GM10847 (cell line): Measurements from ENCODE around the gene HIVEP1.

Source experiments
- POLR2A ChIP-seq: IDR thresholded peaks from 2 replicates; pipeline ENCODE4 v1.6.1; 2011; ENCODE audit not compliant: insufficient read length; ENCODE audit errors: extremely low read depth

HIVEP1 gene

DNA sequence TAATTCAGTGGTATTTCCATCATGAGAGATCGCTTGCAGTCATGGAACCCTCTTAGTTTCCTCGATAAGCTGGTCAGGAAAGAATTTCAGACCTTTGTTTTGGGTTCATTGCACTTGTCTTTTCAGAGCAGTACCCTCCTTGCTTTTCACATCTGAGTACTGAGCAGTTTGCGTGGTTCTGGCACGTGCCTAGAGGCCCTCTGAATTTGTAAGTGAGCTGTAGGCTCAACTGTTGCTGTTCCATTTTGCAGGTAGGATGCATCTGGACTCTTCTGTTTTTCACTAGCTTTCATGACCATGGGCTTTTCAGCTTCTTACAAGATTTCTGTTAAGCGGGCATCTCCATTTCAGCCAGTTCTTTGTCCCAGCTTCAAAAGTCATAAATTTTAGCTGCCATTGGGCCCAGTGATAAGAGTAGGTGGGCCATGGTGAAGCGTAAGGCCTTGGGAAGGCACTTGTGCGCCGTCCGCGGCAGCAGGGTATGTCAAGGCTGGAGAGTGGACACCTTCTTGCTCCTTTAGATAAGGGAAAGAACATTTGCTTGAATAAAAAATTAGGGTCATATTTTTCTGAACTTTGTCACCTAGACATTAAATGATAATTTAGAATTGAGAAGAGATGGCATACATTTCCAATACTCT lies 35.8 kb downstream of the HIVEP1 start:
- no peak for TF ChIP-seq POLR2A

DNA sequence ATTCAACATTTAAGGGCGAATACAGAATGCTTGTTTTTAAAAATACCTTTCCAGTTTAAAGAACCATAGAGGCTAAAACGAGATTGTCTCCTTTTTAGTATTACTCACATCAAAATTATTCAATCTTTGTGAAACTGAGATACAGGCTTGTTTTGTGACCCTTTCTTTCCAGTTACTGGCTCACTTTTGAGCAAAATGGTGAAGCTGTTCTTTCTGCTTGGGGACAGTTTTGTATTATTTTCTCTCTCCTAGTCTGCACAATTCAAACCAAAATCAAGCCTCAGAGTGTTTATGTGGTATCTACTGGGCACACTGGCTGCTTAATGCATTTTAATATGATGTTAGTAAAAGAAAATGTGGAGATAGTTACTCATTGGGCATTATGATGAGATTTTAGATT lies 36.5 kb downstream of the HIVEP1 start:
- no peak for TF ChIP-seq POLR2A

DNA sequence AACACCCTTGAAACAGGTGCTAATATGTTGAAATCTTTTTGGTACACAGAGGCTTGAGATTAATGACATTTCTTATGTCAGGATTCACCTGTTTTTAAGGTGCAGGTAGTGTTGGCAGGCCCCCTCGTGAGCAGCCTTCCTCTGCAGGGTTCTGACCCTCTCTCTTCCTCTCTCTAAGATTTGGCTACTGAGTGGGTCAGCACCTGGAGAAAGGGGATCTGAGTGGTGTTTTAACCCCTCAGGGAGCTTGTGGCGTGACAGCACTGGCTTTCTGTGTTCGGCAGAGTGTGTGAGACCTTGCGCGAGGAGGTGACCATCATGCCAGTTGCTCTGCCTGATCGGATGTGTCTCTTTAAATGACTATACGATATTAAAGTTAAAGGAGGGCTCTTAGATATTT lies 37.1 kb downstream of the HIVEP1 start:
- no peak for TF ChIP-seq POLR2A

DNA sequence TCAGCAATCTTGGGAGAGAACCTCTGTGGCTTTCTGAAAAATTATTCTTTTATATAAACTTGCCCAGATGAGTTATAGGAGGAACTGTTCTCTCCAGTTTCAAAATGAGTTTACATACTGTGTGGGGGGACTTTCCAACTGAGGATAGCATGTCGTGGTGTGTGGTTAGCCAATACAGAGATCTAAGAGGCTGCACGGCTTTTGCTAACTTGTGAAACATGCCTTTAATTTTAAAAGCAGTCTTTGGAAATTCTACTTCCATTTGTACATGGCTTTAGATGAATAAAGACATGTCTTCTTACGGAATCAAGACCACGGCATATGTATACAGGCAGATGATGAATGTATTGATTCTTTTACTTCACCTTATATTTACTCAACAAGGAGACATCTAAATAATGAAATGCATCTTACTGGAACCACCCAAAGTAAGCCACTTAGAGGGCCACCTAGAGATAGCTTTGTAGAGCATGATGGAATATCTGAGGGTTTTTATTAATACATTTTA lies 39.8 kb downstream of the HIVEP1 start:
- TF ChIP-seq POLR2A = no peak

DNA sequence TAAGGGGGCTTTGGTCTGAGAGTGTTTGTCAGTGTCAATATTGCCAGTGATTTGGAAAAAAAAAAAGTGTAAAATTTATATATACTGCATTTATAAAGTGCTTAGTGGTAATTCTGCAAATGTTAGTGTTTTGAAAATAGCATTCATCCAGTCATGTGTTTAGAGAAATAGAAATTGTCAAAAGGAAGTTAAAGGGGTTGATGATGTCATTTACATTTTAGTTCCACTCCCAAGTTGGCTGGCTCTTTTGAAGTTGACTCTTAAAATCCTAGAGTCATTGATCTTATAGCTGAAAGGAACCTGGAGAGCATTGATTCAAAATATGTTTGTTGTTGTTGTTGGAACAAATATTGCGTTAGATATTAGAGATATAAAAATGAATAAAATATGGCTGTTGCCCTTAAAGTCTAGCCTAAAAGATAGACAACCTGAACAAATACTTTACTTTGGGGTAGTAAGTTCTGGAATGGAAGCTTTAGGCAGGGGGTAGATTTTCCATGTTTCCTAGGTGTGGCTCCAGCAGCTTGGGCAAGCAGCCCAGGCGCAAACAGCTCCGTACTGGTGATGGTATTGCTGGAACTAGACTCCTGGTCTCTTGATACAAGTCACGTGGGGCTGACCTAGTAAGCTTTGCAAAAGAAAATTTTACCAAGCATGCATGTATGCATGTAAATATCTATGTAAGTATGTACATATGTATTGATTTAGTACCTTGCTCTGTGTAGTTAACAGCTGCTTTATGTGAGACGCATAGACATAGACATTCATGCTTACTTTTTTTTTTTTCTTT lies 46.3 kb downstream of the HIVEP1 start:
- TF ChIP-seq POLR2A = no peak

DNA sequence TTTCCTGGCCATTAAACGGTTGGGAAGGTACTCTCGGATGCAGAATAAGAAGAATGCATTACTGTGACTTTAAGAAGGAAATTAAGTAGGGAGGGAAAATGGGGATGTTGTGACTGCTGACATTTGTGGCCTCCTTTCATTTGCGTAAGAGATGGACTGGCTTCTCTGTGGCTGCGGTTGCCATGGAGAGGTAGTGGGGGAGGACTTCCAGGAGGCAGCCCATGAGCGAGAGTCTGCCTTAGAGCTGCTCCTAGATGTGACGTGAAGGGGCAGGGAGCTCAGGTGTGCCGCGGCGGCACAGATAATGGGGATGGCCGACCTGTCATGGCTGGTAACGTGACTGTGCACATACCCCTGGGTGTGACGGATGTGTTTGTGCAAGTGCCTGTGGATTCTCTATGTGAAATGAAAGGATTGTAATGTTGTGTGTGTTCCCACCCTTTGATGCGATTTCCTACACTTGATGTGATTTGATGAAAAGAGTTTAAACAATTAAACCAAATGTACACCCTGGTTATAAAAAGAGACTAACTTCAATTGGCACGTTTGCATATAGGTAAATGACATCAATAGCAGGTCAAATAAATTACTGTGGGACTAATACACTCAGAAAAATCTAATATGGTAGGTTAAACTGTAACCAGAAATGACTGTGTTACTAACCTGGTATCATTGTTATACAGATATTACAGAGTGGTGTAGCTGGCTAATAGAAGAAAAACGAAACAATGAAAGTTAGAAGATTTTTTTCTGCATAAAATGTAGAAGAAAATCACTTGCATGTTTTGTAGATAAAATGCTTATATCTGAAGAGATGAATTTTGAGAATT lies 48.9 kb downstream of the HIVEP1 start:
- TF ChIP-seq POLR2A = no peak

DNA sequence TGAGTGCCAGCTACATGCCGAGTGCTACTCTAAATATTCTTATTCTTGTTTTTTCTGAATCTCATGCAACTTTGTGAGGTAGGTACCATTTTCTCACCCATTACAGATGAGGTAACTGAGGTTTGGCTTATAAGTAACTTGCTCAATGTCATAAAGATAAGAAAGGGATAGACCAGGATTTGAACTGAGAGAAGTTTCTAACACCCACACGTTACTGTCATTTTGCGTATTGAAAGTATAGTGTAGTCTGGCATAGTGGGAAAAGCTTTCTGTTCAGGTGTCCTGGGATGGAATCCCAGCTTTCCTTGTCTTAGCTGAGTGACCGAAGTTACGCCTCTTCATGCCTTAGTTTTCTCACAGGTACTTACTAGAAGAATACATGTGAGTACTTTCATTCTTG lies 50.5 kb downstream of the HIVEP1 start:
- no peak for TF ChIP-seq POLR2A

DNA sequence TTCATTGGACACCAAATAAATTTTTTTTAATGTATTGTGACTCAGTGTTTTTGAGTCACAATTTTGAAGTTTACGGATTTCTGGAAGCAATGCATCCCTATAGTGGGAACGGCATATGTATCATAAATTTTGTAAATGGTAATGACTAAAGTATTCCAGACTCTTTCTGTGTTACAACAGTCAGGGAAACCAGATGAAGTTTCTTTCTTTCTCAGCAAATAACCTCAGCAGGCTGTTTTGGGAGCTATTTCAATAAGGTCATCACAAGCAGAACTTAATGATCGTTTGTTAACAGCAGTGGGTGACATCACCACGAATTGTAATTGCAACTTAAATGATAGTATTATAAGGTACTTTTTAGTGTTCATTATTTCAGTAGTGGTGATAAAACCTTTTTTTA lies 52.0 kb downstream of the HIVEP1 start:
- TF ChIP-seq POLR2A = no peak

DNA sequence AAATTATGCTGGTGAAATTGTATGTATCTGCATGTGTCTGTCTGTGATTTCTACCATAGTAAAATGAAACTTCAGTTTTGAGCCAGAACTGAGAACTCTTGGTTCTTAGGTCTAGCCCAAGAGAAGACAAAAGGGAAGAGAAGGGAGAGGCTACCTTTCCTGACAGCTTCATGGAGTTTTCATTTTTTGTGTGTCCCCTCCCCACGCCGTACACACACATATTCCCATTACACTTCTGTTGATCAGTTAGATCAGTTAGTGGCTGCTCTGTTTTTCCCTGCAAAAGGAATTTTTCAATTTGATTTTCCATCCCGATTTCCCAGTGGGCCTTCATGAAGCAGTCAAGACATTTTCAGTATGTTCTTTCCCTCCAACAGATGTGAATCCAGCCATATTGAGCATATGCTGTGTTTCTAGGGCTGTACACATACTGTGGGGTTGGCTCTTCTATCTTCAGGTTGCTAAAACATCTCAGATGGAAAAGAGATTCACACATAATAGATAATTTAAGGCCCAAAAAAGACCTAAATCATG lies 52.5 kb downstream of the HIVEP1 start:
- TF ChIP-seq POLR2A = no peak

DNA sequence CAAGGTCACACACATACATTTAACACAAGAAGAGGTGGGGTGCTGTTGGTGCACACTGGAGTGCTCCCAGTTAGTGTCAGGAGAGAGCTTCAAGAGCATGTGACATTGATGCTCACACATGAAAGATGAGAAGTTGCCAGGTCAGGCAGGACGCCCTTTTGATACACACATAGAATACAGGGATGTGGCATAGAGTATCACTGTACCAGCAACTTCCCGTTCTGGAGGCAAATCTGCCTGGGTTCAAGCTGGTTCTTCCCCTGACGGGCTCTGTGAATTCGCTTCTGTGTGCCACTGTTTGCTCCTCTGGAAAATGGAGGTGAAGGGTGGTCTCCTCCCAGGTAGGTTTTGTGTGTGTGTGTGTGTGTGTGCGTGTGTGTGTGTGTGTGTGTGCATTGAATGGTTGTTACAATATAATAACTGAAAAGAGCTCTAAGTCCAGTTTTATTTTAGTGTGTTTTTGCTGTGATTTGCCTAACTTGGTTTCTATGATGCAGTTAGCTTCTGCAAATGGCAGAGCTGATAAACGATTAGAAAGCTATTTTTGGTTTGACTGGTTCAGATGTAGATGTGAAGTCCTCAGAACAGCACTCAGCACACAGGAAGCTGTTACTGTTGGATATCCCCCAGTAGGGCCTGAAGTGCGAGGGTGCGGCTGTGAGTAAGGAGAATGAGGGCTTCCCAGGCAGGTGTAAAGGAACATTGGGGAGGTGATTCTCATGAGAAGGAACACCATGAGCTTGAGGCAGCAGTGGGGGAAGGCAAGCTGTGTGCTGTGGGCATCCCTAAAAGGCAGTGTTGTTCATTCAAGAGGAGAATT lies 53.4 kb downstream of the HIVEP1 start:
- TF ChIP-seq POLR2A = no peak

DNA sequence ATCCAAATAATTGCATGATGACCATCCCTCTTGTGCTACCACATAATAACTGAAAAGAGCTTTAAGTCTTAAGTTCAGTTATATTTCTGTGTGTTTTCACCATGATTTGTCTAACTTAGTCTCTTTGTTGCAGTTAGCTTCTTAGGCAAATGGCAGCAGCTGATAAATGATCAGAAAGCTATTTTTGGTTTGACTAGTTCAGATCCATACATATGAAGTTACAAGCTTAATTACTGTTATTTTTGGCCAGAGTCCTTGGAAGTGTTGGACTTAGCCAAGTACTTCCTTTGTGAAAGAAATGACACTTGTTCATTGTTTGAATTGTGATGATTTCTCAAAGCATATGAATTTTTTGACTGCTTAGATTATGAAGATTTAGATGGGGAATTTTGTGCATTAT lies 54.2 kb downstream of the HIVEP1 start:
- TF ChIP-seq POLR2A = no peak

DNA sequence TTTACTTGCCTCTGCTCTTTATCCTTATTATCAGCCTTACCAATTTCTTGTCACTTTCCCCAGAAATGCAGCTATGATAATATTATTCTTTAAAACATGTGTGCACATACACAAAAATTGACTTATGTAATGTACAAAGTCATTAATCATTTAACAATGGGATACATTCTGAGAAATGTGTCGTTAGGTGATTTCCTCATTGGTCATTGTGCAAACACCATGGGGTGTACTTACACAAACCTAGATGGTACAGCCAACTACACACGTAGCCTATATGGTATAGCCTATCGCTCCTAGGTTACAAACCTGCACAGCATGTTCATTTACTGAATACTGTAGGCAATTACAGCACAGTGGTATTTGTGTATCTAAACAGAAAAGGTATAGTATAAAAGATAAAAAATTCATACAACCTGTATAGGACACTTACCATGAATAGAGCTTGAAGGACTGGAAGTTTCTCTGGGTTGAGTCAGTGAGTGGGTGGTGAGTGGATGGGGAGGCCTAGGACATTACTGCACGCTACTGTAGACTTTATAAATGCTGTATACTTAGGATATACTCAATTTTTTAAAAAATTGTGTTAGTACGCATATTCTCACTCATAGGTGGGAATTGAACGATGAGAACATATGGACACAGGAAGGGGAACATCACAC lies 56.9 kb downstream of the HIVEP1 start:
- no peak for TF ChIP-seq POLR2A

DNA sequence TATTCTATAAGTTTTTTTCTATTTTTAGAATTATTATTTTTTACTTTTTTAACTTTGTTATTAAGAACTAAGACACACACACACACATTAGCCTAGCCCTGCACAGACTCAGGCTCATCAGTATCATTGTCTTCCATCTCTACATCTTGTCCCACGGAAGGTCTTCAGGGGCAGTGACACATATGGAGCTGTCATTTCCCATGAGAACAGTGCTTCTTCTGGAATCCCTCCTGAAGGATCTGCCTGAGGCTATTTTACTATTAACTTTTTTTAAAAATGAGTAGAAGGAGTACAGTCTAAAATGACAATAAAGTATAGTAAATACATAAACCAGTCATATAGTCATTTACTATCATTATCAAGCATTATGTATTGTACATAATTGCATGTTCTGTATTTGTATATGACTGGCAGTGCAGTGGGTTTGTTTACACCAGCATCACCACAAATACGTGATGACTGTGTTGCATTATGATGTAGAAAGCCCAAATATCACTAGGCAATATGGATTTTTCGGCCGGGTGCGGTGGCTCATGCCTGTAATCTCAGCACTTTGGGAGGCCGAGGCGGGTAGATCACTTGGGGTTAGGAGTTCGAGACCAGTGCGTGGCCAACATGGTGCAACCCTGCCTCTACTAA lies 57.9 kb downstream of the HIVEP1 start:
- TF ChIP-seq POLR2A = no peak

DNA sequence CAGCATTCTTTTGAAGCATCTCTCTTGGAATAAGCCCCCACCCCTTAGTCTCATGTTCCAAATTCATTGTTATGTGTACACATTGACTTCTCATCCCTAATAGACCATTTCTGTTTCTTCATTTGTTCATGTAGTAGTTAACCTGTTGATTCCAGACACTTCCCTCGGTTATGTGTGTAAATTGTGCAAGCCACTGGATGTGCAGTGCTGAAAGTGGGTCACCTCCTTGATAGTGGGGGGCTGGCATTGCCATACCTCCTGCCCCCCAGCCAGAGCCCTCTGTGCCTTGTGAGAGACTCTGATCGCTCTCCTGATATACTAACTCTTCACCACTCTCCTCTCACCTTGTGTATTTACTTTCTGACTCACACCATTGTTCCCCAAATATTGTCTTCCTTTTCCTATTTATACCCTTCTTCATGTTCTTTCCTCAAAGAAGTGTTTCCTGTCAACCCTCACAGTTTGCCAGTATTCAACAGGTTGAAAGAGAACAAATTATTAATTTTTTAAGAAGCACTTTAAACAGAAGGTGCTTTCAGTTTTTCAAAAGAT lies 59.0 kb downstream of the HIVEP1 start:
- TF ChIP-seq POLR2A = no peak

DNA sequence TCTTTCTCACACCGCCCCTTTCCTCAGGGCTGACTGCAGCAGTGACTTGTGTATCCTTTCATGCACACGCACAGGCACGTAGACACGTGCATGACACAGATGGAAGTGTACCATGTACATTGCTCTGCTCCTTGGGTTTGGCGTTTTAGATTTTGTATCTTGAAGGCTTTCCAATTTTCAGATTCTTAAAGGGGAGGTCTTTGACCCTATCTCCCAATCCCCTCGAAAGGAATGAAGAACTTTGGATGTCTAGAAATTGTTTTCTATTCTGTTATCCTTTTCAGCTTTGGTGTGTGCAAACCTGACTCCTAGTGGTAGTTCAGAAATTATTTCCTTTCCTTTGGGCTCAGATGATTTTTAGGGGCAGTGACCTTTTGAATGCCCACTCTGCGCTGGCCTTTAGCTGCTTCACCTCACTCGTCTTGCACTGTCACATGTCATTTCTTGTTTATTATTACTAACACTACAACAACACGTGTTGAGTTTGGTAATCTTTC lies 63.0 kb downstream of the HIVEP1 start:
- TF ChIP-seq POLR2A = no peak
